ENCODE results near the gene LENG8.
"Not testable (repeated sequence)": the region's sequence is repeated elsewhere in the genome, so short reads cannot be mapped to it uniquely, and the experiment has no call there.

The LENG8 gene

DNA sequence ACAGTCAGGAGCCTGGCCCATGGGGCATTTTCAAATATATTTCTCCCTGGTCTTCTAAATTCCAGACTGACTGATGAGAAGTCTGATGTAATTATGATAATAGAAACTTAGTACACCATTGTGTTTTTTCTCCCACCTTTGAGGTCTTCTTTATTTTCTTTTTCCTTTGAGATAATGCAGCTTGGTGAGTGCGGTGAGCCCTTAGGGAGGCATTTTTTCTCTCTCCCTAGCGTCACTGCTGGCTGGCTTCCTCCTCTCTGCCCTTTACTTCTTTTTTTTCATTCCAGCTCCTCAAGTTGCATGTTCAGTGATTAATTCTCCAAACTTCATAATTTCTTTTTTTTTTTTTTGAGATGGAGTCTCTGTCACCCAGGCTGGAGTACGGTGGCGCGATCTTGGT lies 36.9 kb downstream of the LENG8 start:
- no peaks in the 10 kb centered on the region for H3K79me2 ChIP-seq
- no peak overlapping the region for H2AFZ ChIP-seq
- H3K36me3 ChIP-seq (ENCODE audit: control insufficient read depth, insufficient read depth, low read length), result no peaks in the 10 kb centered on the region
- no peak overlapping the region for H3K4me2 ChIP-seq (ENCODE audit: low read length)
- H3K27ac ChIP-seq, result no peak overlapping the region
- H3K9ac ChIP-seq, result no peak overlapping the region
- TF ChIP-seq, protein P1, sequence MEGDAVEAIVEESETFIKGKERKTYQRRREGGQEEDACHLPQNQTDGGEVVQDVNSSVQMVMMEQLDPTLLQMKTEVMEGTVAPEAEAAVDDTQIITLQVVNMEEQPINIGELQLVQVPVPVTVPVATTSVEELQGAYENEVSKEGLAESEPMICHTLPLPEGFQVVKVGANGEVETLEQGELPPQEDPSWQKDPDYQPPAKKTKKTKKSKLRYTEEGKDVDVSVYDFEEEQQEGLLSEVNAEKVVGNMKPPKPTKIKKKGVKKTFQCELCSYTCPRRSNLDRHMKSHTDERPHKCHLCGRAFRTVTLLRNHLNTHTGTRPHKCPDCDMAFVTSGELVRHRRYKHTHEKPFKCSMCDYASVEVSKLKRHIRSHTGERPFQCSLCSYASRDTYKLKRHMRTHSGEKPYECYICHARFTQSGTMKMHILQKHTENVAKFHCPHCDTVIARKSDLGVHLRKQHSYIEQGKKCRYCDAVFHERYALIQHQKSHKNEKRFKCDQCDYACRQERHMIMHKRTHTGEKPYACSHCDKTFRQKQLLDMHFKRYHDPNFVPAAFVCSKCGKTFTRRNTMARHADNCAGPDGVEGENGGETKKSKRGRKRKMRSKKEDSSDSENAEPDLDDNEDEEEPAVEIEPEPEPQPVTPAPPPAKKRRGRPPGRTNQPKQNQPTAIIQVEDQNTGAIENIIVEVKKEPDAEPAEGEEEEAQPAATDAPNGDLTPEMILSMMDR (IDR thresholded peaks at IDR 0.05), result no peak
- no peaks in the 10 kb centered on the region for H3K9me3 ChIP-seq (ENCODE audit: control insufficient read depth, low read length)
- H3K4me1 ChIP-seq, result no peaks in the 10 kb centered on the region
- H3K4me3 ChIP-seq (ENCODE audit: low read depth, low read length), result no peak overlapping the region
- no peaks in the 10 kb centered on the region for H3K27me3 ChIP-seq (ENCODE audit: control insufficient read depth, insufficient read depth, low read length)

DNA sequence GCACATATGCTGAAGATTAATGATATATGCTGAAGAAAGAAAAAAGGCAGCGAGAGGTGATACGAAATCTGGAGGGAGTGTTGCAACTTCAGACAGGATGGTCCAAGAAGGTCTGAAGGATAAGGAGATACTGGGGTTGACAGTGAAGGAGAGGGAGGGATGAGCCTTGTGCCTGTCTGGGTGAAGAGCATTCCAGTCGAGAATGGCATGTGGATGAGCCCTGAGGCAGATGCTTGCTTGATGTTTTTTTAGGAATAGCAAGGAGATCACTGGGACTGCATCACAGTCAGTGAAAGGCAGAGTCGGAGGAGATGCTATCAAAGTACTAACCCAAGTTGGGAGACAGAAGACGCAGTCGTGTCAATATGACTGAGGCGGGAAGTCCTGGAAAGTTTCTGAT lies 40.3 kb downstream of the LENG8 start:
- Histone ChIP-seq H3K9me3 (ENCODE audit: control insufficient read depth, low read length) (no peaks in the 10 kb centered on the region), H3K4me2 (ENCODE audit: low read length) (no peak overlapping the region), H2AFZ (no peak overlapping the region), H3K4me3 (ENCODE audit: low read depth, low read length) (no peak overlapping the region), H3K27me3 (ENCODE audit: control insufficient read depth, insufficient read depth, low read length) (no peaks in the 10 kb centered on the region), H3K79me2 (no peaks in the 10 kb centered on the region), H3K27ac (no peak overlapping the region), H3K9ac (no peak overlapping the region), H3K4me1 (no peaks in the 10 kb centered on the region), H3K36me3 (ENCODE audit: control insufficient read depth, insufficient read depth, low read length) (no peaks in the 10 kb centered on the region)
- TF ChIP-seq, protein P1 (IDR thresholded peaks at IDR 0.05), result no peak

DNA sequence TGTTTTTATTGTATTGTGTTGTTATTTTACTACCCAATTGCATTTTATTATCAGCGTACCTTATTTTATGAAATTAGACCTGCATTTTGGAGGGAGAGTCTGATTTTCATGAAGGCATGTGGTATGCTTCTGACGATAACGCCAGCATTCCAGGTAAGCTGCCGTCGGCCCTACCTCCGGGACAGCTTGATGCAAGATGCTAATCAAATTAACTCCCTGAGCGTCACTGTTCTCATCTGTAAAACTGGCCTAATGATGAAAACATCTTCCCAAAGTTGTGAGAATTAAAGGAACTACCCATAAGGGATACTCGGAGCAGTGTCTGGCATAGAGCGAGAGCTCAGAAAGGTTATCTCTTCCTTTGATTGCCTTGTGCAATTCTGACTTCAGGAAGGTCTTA lies 40.8 kb downstream of the LENG8 start:
- H3K4me3 ChIP-seq (ENCODE audit: low read depth, low read length), result no peak overlapping the region
- no peak overlapping the region for H3K27ac ChIP-seq
- H3K4me2 ChIP-seq (ENCODE audit: low read length), result no peak overlapping the region
- H3K9me3 ChIP-seq (ENCODE audit: control insufficient read depth, low read length), result no peaks in the 10 kb centered on the region
- H3K4me1 ChIP-seq, result no peaks in the 10 kb centered on the region
- no peaks in the 10 kb centered on the region for H3K27me3 ChIP-seq (ENCODE audit: control insufficient read depth, insufficient read depth, low read length)
- no peaks in the 10 kb centered on the region for H3K79me2 ChIP-seq
- H3K36me3 ChIP-seq (ENCODE audit: control insufficient read depth, insufficient read depth, low read length), result no peaks in the 10 kb centered on the region
- H2AFZ ChIP-seq, result no peak overlapping the region
- TF ChIP-seq, protein P1 (IDR thresholded peaks at IDR 0.05), result no peak
- no peak overlapping the region for H3K9ac ChIP-seq

DNA sequence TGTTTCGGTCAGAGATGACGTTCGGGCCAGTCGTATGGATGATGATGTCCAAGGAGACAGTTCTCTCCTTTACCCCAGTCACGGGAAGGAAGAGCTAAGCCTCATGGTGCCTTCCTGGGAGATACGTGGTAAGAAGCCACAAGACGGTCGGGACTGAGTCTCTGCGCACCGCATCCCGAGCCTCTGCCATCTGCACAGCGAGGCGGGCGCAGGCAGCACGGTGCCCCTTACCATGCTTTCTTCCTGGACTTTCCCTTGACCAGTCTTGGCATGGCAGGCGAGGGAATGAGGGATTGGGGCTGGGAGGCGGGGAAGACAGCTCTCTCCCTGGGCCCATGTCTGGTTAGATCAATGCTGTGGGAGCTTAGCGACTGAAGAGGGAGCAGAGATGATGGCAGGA lies 43.6 kb downstream of the LENG8 start:
- Histone ChIP-seq H3K36me3 (ENCODE audit: control insufficient read depth, insufficient read depth, low read length) (no peaks in the 10 kb centered on the region), H2AFZ (no peak overlapping the region), H3K27me3 (ENCODE audit: control insufficient read depth, insufficient read depth, low read length) (no peaks in the 10 kb centered on the region), H3K4me1 (no peaks in the 10 kb centered on the region), H3K9me3 (ENCODE audit: control insufficient read depth, low read length) (no peaks in the 10 kb centered on the region), H3K27ac (no peak overlapping the region), H3K4me3 (ENCODE audit: low read depth, low read length) (no peak overlapping the region), H3K9ac (no peak overlapping the region), H3K4me2 (ENCODE audit: low read length) (no peak overlapping the region), H3K79me2 (no peaks in the 10 kb centered on the region)
- TF ChIP-seq, protein P1 (IDR thresholded peaks at IDR 0.05), result no peak

DNA sequence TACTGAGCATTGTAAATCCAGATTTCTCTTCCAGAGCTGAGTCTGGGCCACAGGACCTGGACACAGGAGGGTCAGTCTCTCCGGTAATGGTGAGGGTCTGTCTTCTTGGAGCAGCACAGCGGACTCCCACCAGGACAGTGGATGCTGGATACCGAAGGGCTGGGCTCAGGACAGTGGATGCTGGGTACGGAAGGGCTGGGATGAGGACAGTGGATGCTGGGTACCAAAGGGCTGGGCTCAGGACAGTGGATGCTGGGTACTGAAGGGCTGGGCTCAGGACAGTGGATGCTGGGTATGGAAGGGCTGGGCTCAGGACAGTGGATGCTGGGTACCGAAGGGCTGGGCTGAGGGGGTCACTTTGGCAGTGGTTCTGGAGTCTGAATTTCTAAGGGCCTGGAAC lies 44.1 kb downstream of the LENG8 start:
- H3K9ac ChIP-seq; H3K9me3 ChIP-seq (ENCODE audit: control insufficient read depth, low read length); H3K27ac ChIP-seq; H3K4me2 ChIP-seq (ENCODE audit: low read length); H3K4me3 ChIP-seq (ENCODE audit: low read depth, low read length); H3K4me1 ChIP-seq; H3K36me3 ChIP-seq (ENCODE audit: control insufficient read depth, insufficient read depth, low read length); H2AFZ ChIP-seq; H3K79me2 ChIP-seq; H3K27me3 ChIP-seq (ENCODE audit: control insufficient read depth, insufficient read depth, low read length): not testable (repeated sequence)

Measured in parathyroid adenoma (tissue), 2 donors.